IMR-90 (cell line): ENCODE results near the gene APLN. TPM values are rescaled to one million over a fixed set of nuclear protein-coding genes. Genes with fewer than 3 reads are reported as not detected.

ENCODE experiments used
- ATAC-seq: fragments of 200-7000 bp; cut with Tn5 transposase; 2 replicates; pipeline ENCODE4 v1.9.1; 2020; ENCODE audit warnings: low read depth, mild to moderate bottlenecking, moderate library complexity
- BruUV-seq: library from RNA; stranded (reverse); fragments of 400-500 nt; replicated peaks from 2 replicates; lab custom pipeline; 2021; lab: Mats Ljungman, UMichigan
- CTCF ChIA-PET: fragments of 300-600 bp; formaldehyde crosslinking; extraction: SDS; loops from one replicate; lab custom pipeline; 2021; ENCODE audit warnings: antibody characterized with exemption; lab: Yijun Ruan, JAX
- POLR2A ChIA-PET: fragments of 300-600 bp; sonication (Branson Sonifier 250); formaldehyde crosslinking; loops from one replicate; lab custom pipeline; 2022; ENCODE audit warnings: antibody characterized with exemption; ENCODE audit not compliant: unreplicated experiment; lab: Charles Lee
- DNase-seq: peaks from one replicate; pipeline ENCODE4 v3.0.0; 2013
- H2AFZ ChIP-seq: replicated peaks from 2 replicates; pipeline ENCODE3; 2013; ENCODE audit warnings: low read length, mild to moderate bottlenecking; ENCODE audit not compliant: poor library complexity
- H2AK5ac ChIP-seq: 2 replicates; pipeline ENCODE4 v1.6.1; 2013; ENCODE audit warnings: low read depth, low read length, inconsistent platforms
- H2AK9ac ChIP-seq: replicated peaks from 2 replicates; pipeline ENCODE3; 2013; ENCODE audit warnings: mild to moderate bottlenecking, low read depth, low read length, moderate library complexity; ENCODE audit not compliant: poor library complexity
- H2BK120ac ChIP-seq: 2 replicates; pipeline ENCODE4 v1.6.1; 2013; ENCODE audit warnings: low read depth, low read length, inconsistent platforms
- H2BK15ac ChIP-seq: 3 replicates; pipeline ENCODE4 v1.6.1; 2013; ENCODE audit warnings: low read depth, low read length, inconsistent platforms
- H2BK20ac ChIP-seq: 2 replicates; pipeline ENCODE4 v1.6.1; 2013; ENCODE audit warnings: low read depth, mild to moderate bottlenecking, inconsistent platforms, low read length, moderate library complexity
- H2BK5ac ChIP-seq: 2 replicates; pipeline ENCODE4 v1.6.1; 2013; ENCODE audit warnings: mild to moderate bottlenecking, low read depth, low read length, inconsistent platforms; ENCODE audit not compliant: poor library complexity, severe bottlenecking
- H3K14ac ChIP-seq: replicated peaks from 2 replicates; pipeline ENCODE4 v1.6.1; 2013; ENCODE audit warnings: low read depth, low read length, inconsistent platforms
- H3K18ac ChIP-seq: 2 replicates; pipeline ENCODE4 v1.6.1; 2013; ENCODE audit warnings: low read depth, low read length, control low read depth
- H3K23ac ChIP-seq: 2 replicates; pipeline ENCODE4 v1.6.1; 2013; ENCODE audit warnings: low read depth, low read length, inconsistent platforms
- H3K27ac ChIP-seq: 2 replicates; pipeline ENCODE4 v1.5.1; 2013; ENCODE audit warnings: mild to moderate bottlenecking, control low read depth, low read length; ENCODE audit not compliant: insufficient read depth
- H3K27me3 ChIP-seq: 2 replicates; pipeline ENCODE4 v1.6.1; 2013; ENCODE audit warnings: low read length; ENCODE audit not compliant: control insufficient read depth, insufficient read depth
- H3K36me3 ChIP-seq: 2 replicates; pipeline ENCODE4 v1.6.1; 2013; ENCODE audit warnings: low read length, mixed read lengths; ENCODE audit not compliant: control insufficient read depth, insufficient read depth
- H3K4ac ChIP-seq: 2 replicates; pipeline ENCODE4 v1.6.1; 2013; ENCODE audit warnings: low read depth, low read length, inconsistent platforms
- H3K4me1 ChIP-seq: 2 replicates; pipeline ENCODE4 v1.6.1; 2013; ENCODE audit warnings: low read length, mixed read lengths; ENCODE audit not compliant: control insufficient read depth, insufficient read depth
- H3K4me2 ChIP-seq: 2 replicates; pipeline ENCODE4 v1.6.1; 2013; ENCODE audit warnings: low read depth, mild to moderate bottlenecking, control low read depth, low read length, moderate library complexity
- H3K4me3 ChIP-seq: 2 replicates; pipeline ENCODE4 v1.5.1; 2013; ENCODE audit warnings: low read depth, mild to moderate bottlenecking, control low read depth, low read length, moderate library complexity; ENCODE audit not compliant: insufficient read depth
- H3K56ac ChIP-seq: 2 replicates; pipeline ENCODE4 v1.6.1; 2013; ENCODE audit warnings: low read length, inconsistent platforms; ENCODE audit not compliant: insufficient read depth; ENCODE audit errors: extremely low read depth
- H3K79me1 ChIP-seq, 2 experiments: 2 replicates each; pipeline ENCODE4 v1.6.1; 2013; ENCODE audit warnings: low read length in 2 of 2, inconsistent platforms in 1 of 2, low read depth in 1 of 2
- H3K9ac ChIP-seq: 2 replicates; pipeline ENCODE4 v1.6.1; 2013; ENCODE audit warnings: low read depth, low read length, control low read depth
- H3K9me1 ChIP-seq: 2 replicates; pipeline ENCODE4 v1.6.1; 2013; ENCODE audit warnings: low read length, inconsistent platforms; ENCODE audit not compliant: insufficient read depth
- H3K9me3 ChIP-seq: 2 replicates; pipeline ENCODE4 v1.6.1; 2013; ENCODE audit warnings: low read length; ENCODE audit not compliant: control insufficient read depth, insufficient read depth
- H4K20me1 ChIP-seq: 2 replicates; pipeline ENCODE4 v1.6.1; 2013; ENCODE audit warnings: low read length, inconsistent platforms; ENCODE audit not compliant: insufficient read depth
- H4K5ac ChIP-seq: 2 replicates; pipeline ENCODE4 v1.6.1; 2013; ENCODE audit warnings: mild to moderate bottlenecking, low read depth, low read length, control low read depth
- H4K8ac ChIP-seq, 2 experiments: 2 replicates each; pipeline ENCODE4 v1.6.1; 2013; ENCODE audit warnings: low read depth in 2 of 2, low read length in 2 of 2, control low read depth in 1 of 2, inconsistent platforms in 1 of 2
- H4K91ac ChIP-seq: 2 replicates; pipeline ENCODE4 v1.6.1; 2013; ENCODE audit warnings: low read depth, low read length, inconsistent platforms; ENCODE audit not compliant: insufficient read depth
- CHD1 ChIP-seq: IDR thresholded peaks from 2 replicates; pipeline ENCODE4 v1.6.1; 2012; ENCODE audit warnings: low read depth, low read length, improper control_type of control experiment
- NFE2L2 ChIP-seq: fragments of 150-350 bp; IDR thresholded peaks from 2 replicates; pipeline ENCODE4 v1.6.1; 2016; ENCODE audit warnings: low read depth, mild to moderate bottlenecking, low read length
- WGBS, 2 experiments: methylation state at CpG; one replicate each; pipeline versions ENCODE4 v1.1.5 to v1.1.7; 2013; ENCODE audit warnings: missing lambda C conversion rate in 2 of 2; ENCODE audit not compliant: insufficient read length in 1 of 2; ENCODE audit errors: extremely low coverage in 2 of 2; 5-methylcytosine and 5-hydroxymethylcytosine counted together
- dilution Hi-C: fragments of 300-500 bp; cut with HindIII; formaldehyde crosslinking; loops from one replicate; pipeline ENCODE4 v1.14.3; 2018; ENCODE audit warnings: low sequenced_read_pairs; ENCODE audit not compliant: unreplicated experiment
- in situ Hi-C: fragments of 300-500 bp; cut with MboI; formaldehyde crosslinking; loops from 3 replicates; pipeline ENCODE4 v1.14.3; 2019; ENCODE audit warnings: low sequenced_read_pairs, inconsistent platforms, mixed read lengths
- intact Hi-C: fragments of 100-400 bp; cut with micrococcal nuclease; formaldehyde crosslinking; loops from 2 replicates; pipeline ENCODE4 v1.10.0; 2022
- polyA plus RNA-seq, 3 experiments: library from polyadenylated mRNA; depleted of rRNA; stranded (reverse); fragments of >200 nt; gene quantifications; 2 replicates each; pipeline ENCODE4 v1.2.3, GENCODE V29; 2012; ENCODE audit warnings: low replicate concordance in 1 of 3
- total RNA-seq: library from RNA; depleted of rRNA; stranded (reverse); fragments of >200 nt; gene quantifications from 2 replicates; pipeline ENCODE4 v1.2.3, GENCODE V29; 2012

The APLN gene
- total and polyA plus RNA-seq, 2 of the 4 experiments (the other 2 are of a cell fraction), result 0.18 to 0.72 TPM

- TF ChIP-seq NFE2L2 (no peak), CHD1 (no peak)
- ChIA-PET POLR2A (interaction anchor here (0.9 kb wide), 1 partner anchor 10 kb away, joined by 4 read pairs; no protein-coding TSS in a partner anchor), CTCF (no interaction called here)
- Histone ChIP-seq H3K79me1 (no peaks in the 10 kb centered on the region), H3K27ac (no peak overlapping the region), H4K20me1 (no peaks in the 10 kb centered on the region), H2BK120ac (no peak overlapping the region), H3K14ac (no peak overlapping the region), H3K4me3 (no peak overlapping the region), H3K18ac (no peak overlapping the region), H3K36me3 (no peaks in the 10 kb centered on the region), H3K27me3 (peaks cover 20% of the 10 kb centered on the region), H3K9me3 (no peaks in the 10 kb centered on the region), H3K23ac (no peak overlapping the region), H4K5ac (no peak overlapping the region), H4K8ac (no peak overlapping the region), H2AFZ (no peak overlapping the region), H3K9me1 (peaks cover 4% of the 10 kb centered on the region; the same call in 1 of the 2 replicates), H2BK20ac (no peak overlapping the region), H2BK5ac (no peak overlapping the region), H2BK15ac (no peak overlapping the region), H3K4me1 (no peaks in the 10 kb centered on the region), H3K4ac (no peak overlapping the region), H2AK9ac (no peak overlapping the region), H2AK5ac (no peak overlapping the region), H3K4me2 (no peak overlapping the region), H4K91ac (no peak overlapping the region), H3K56ac (no peak overlapping the region), H3K9ac (no peak overlapping the region)
- DNase-seq, result no peak
- dilution Hi-C loops (no loop called here), in situ Hi-C loops (no loop called here), intact Hi-C loops (no loop called here)
- 0% methylated on average over 1 of the region's 8 CpGs; no CpG with 5 or more reads in 1 of the 2 experiments for WGBS, 2 experiments
- ATAC-seq, result no peak
- no TSS peak for BruUV-seq
Measured at GRCh38 chrX:129695937-129696336, 41.2 kb upstream of the APLN start.
